NCI-H2196 (cell line): ENCODE data around the gene GDPGP1.

ENCODE experiments used
- DNase-seq: peaks from one replicate; lab custom pipeline; 2025; ENCODE audit not compliant: unreplicated experiment; lab: John Stamatoyannopoulos, UW

GDPGP1 gene

GRCh38 chr15:90294601-90295269 is 60.7 kb downstream of the GDPGP1 start:
- DNase-seq = no peak

DNA sequence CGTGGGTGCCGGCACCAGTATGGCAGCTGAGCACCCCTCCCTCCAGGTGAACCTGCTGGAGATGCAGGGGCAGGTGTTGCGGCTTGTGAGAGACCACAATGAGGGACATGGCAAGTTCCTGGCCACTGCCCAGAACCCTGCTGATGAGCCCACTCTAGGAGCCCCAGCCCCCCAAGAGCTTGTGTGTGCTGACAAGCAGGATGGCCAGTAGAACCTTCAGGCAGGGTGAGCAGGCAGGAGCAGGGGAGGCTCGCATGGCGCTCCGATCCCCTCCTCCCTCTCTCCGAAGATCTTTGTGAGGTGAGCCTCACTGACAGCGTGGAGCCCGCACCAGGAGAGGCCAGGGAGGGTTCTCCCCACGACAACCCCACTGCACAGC is 61.2 kb downstream of the GDPGP1 start:
- DNase-seq = no peak
